ENCODE data around the gene MT4.
A peak's percentile ranks its signal among the peaks of the same experiment; 100 is the strongest.

MT4 gene

GRCh38 chr16:56605475-56605874, 40.6 kb downstream of the MT4 start:
- DNase-seq (ENCODE audit: low read depth), result no peak

GRCh38 chr16:56606071-56606475, 41.2 kb downstream of the MT4 start:
- DNase-seq (ENCODE audit: low read depth), result no peak

GRCh38 chr16:56606476-56607108, 41.7 kb downstream of the MT4 start:
- no peak for DNase-seq (ENCODE audit: low read depth)

GRCh38 chr16:56607109-56607618, 42.3 kb downstream of the MT4 start:
- DNase-seq (ENCODE audit: low read depth), result no peak

- no peak for DNase-seq (ENCODE audit: low read depth)
These were observed 42.8 kb downstream of the MT4 start for GRCh38 chr16:56607675-56608042.

GRCh38 chr16:56608043-56608875, 43.4 kb downstream of the MT4 start, which contains the start of gene MT2A:
Gene MT2A (plus strand): TSS chr16:56608584. CDS start chr16:56608656, 72 bp downstream.
- DNase-seq (ENCODE audit: low read depth), result peak; percentile 76

- no peak for DNase-seq (ENCODE audit: low read depth)
These were observed 44.1 kb downstream of the MT4 start for GRCh38 chr16:56608876-56609462.

- peak; percentile 30 for DNase-seq (ENCODE audit: low read depth)
These were observed 44.6 kb downstream of the MT4 start for GRCh38 chr16:56609463-56609921.

- DNase-seq (ENCODE audit: low read depth), result peak; percentile 58
These were observed 45.2 kb downstream of the MT4 start for GRCh38 chr16:56610017-56610608.

- DNase-seq (ENCODE audit: low read depth), result no peak
These were observed 45.8 kb downstream of the MT4 start for GRCh38 chr16:56610609-56611111.

GRCh38 chr16:56611281-56611833, 46.5 kb downstream of the MT4 start:
- no peak for DNase-seq (ENCODE audit: low read depth)

GRCh38 chr16:56613706-56614105, 48.8 kb downstream of the MT4 start:
- no peak for DNase-seq (ENCODE audit: low read depth)

GRCh38 chr16:56614549-56614991, 49.7 kb downstream of the MT4 start:
- no peak for DNase-seq (ENCODE audit: low read depth)

- no peak for DNase-seq (ENCODE audit: low read depth)
These were observed 50.5 kb downstream of the MT4 start for GRCh38 chr16:56615353-56615752.

GRCh38 chr16:56616608-56617211, 51.8 kb downstream of the MT4 start:
- no peak for DNase-seq (ENCODE audit: low read depth)

- peak; percentile 33 for DNase-seq (ENCODE audit: low read depth)
These were observed 52.6 kb downstream of the MT4 start for GRCh38 chr16:56617212-56618085.

- DNase-seq (ENCODE audit: low read depth), result no peak
These were observed 53.3 kb downstream of the MT4 start for GRCh38 chr16:56618138-56618537.
